K562 (cell line): ENCODE data around the gene DCLK1.

Experiments used
- HCFC1 ChIP-seq: IDR thresholded peaks from 2 replicates; pipeline ENCODE4 v1.6.1; 2012; ENCODE audit warnings: low read depth, low read length, improper control_type of control experiment
- HDAC6 ChIP-seq: IDR thresholded peaks from 2 replicates; pipeline ENCODE4 v1.6.1; 2012; ENCODE audit warnings: low read depth, mild to moderate bottlenecking, control low read depth, inconsistent platforms, low read length, moderate library complexity
- MAX ChIP-seq: sonication (generic); formaldehyde crosslinking; IDR thresholded peaks from 2 replicates; pipeline ENCODE4 v1.9.0; 2022; ENCODE audit warnings: mild to moderate bottlenecking, missing genetic modification reagents
- RFX5 ChIP-seq: IDR thresholded peaks from 2 replicates; pipeline ENCODE4 v1.6.1; 2011; ENCODE audit warnings: low read depth, mild to moderate bottlenecking, improper control_type of control experiment, low read length
- SAFB2 ChIP-seq: fragments of 200-400 bp; formaldehyde crosslinking; IDR thresholded peaks from 2 replicates; pipeline ENCODE4 v1.6.1; 2018; ENCODE audit warnings: borderline replicate concordance, low read length, low read depth, moderate library complexity; ENCODE audit not compliant: severe bottlenecking
- SNAPC5 ChIP-seq: fragments of 250-450 bp; sonication (Bioruptor Pico); IDR thresholded peaks from 2 replicates; pipeline ENCODE4 v1.8.0; 2021; ENCODE audit warnings: moderate library complexity, mild to moderate bottlenecking, inconsistent platforms

GRCh38 chr13:35736876-35737275 lies 394.3 kb downstream of the DCLK1 start:
- no peak for TF ChIP-seq SAFB2
- no peak for TF ChIP-seq HDAC6
- TF ChIP-seq SNAPC5 (CRISPR knock-in tag) = no peak
- TF ChIP-seq HCFC1 = no peak
- TF ChIP-seq RFX5 = no peak
- TF ChIP-seq MAX (CRISPR knock-in tag) = no peak
